ENCODE results near the gene DVL2. TPM values are rescaled to one million over a fixed set of nuclear protein-coding genes. Genes with fewer than 3 reads are reported as not detected.
A peak's percentile ranks its signal among the peaks of the same experiment; 100 is the strongest.

DVL2 gene
- total RNA-seq, 1 experiment from 2014 or later: 41.3 TPM

GRCh38 chr17:7220593-7221277, 13.6 kb downstream of the DVL2 start:
- TF ChIP-seq, protein P1, sequence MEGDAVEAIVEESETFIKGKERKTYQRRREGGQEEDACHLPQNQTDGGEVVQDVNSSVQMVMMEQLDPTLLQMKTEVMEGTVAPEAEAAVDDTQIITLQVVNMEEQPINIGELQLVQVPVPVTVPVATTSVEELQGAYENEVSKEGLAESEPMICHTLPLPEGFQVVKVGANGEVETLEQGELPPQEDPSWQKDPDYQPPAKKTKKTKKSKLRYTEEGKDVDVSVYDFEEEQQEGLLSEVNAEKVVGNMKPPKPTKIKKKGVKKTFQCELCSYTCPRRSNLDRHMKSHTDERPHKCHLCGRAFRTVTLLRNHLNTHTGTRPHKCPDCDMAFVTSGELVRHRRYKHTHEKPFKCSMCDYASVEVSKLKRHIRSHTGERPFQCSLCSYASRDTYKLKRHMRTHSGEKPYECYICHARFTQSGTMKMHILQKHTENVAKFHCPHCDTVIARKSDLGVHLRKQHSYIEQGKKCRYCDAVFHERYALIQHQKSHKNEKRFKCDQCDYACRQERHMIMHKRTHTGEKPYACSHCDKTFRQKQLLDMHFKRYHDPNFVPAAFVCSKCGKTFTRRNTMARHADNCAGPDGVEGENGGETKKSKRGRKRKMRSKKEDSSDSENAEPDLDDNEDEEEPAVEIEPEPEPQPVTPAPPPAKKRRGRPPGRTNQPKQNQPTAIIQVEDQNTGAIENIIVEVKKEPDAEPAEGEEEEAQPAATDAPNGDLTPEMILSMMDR (IDR thresholded peaks at IDR 0.05; ENCODE audit: insufficient read depth in 1 of 2, low read depth in 1 of 2, low read length in 1 of 2, severe bottlenecking in 1 of 2, unreplicated experiment in 1 of 2): no peak
- peak overlapping the region; percentile 80 for H3K4me3 ChIP-seq (ENCODE audit: low read depth, low read length)
- Mint-ChIP-seq H3K4me3 (ENCODE audit: unreplicated experiment) (peak overlapping the region; percentile 77), H3K27me3 (ENCODE audit: insufficient read depth, unreplicated experiment) (no peaks in the 10 kb centered on the region), H3K9me3 (ENCODE audit: unreplicated experiment) (no peaks in the 10 kb centered on the region), H3K27ac (ENCODE audit: unreplicated experiment) (peak overlapping the region; percentile 73), H3K36me3 (ENCODE audit: insufficient read depth, unreplicated experiment) (peaks cover 48% of the 10 kb centered on the region), H3K4me1 (ENCODE audit: low read depth, unreplicated experiment) (peaks cover 5% of the 10 kb centered on the region)
- intact Hi-C loops (cut with micrococcal nuclease; ENCODE audit: unreplicated experiment): no loop called here
- POLR2A ChIA-PET: interaction anchor here (1.4 to 2.3 kb wide), 2 partner anchors 14 to 109 kb away, joined by 4 to 6 read pairs; partner anchors contain the start of genes DVL2 and NEURL4
- CTCF ChIA-PET: interaction anchor here (0.7 to 1.6 kb wide), 4 partner anchors 14 to 109 kb away, joined by 3 to 5 read pairs (median 3); partner anchors contain the start of genes DVL2, GABARAP and NEURL4
- no peaks in the 10 kb centered on the region for H3K9me3 ChIP-seq
- peaks cover 7% of the 10 kb centered on the region for H3K4me1 ChIP-seq
- no peaks in the 10 kb centered on the region for H3K27me3 ChIP-seq (replicated peaks; ENCODE audit: control insufficient read depth, insufficient read depth, low read length)
- DNase-seq: peak in 1 of 2 experiments; percentile 51
- H3K36me3 ChIP-seq (ENCODE audit: control insufficient read depth, insufficient read depth, low read length): no peaks in the 10 kb centered on the region
- TSS peak; percentile 28 for BruUV-seq (replicated peaks)

- no peaks in the 10 kb centered on the region for H3K36me3 ChIP-seq (ENCODE audit: control insufficient read depth, insufficient read depth, low read length)
- peaks cover 53% of the 10 kb centered on the region for H3K36me3 Mint-ChIP-seq (ENCODE audit: insufficient read depth, unreplicated experiment)
- no peaks in the 10 kb centered on the region for H3K9me3 Mint-ChIP-seq (ENCODE audit: unreplicated experiment)
- peak; percentile 77 to 80 for DNase-seq
- intact Hi-C loops (cut with micrococcal nuclease; ENCODE audit: unreplicated experiment): loop anchor here (1.0 kb wide), 1 partner anchor 29 kb away; no protein-coding TSS in a partner anchor
- H3K27me3 ChIP-seq (replicated peaks; ENCODE audit: control insufficient read depth, insufficient read depth, low read length): no peaks in the 10 kb centered on the region
- TF ChIP-seq, protein P1 (IDR thresholded peaks at IDR 0.05; ENCODE audit: insufficient read depth in 1 of 2, low read depth in 1 of 2, low read length in 1 of 2, severe bottlenecking in 1 of 2, unreplicated experiment in 1 of 2): no peak
- peak within 1 kb of the TSS; percentile 80 for H3K4me3 ChIP-seq (ENCODE audit: low read depth, low read length)
- peaks cover 5% of the 10 kb centered on the region for H3K4me1 Mint-ChIP-seq (ENCODE audit: low read depth, unreplicated experiment)
- peak within 1 kb of the TSS; percentile 73 for H3K27ac Mint-ChIP-seq (ENCODE audit: unreplicated experiment)
- ChIA-PET POLR2A (interaction anchor here (0.5 to 2.3 kb wide), 4 partner anchors 14 to 146 kb away, joined by 3 to 6 read pairs (median 5); partner anchors contain the start of genes DVL2 and NEURL4), CTCF (interaction anchor here (1.1 to 1.6 kb wide), 3 partner anchors 14 to 110 kb away, joined by 3 to 5 read pairs (median 3); partner anchors contain the start of genes DVL2, GABARAP and NEURL4)
- no peaks in the 10 kb centered on the region for H3K27me3 Mint-ChIP-seq (ENCODE audit: insufficient read depth, unreplicated experiment)
- no peaks in the 10 kb centered on the region for H3K9me3 ChIP-seq
- H3K4me1 ChIP-seq: peaks cover 10% of the 10 kb centered on the region
- H3K4me3 Mint-ChIP-seq (ENCODE audit: unreplicated experiment): peak within 1 kb of the TSS; percentile 77
- BruUV-seq (replicated peaks): no TSS peak
Measured at GRCh38 chr17:7219812-7220592, 14.3 kb downstream of the DVL2 start, which contains the start of the genes ACADVL and DLG4. Gene ACADVL, plus strand, starts transcription at chr17:7219938. Its CDS starts 47 bp downstream, at chr17:7219985. Gene DLG4, minus strand, starts transcription at chr17:7219836.

All from Caco-2 (cell line).